BJ (cell line): ENCODE results near the gene HOXB2. TPM values are rescaled to one million over a fixed set of nuclear protein-coding genes. Genes with fewer than 3 reads are reported as not detected.

ENCODE experiments used
- CTCF ChIA-PET: fragments of 350-600 bp; formaldehyde crosslinking; extraction: SDS; loops from one replicate; lab custom pipeline; 2021; ENCODE audit warnings: antibody characterized with exemption, inconsistent platforms; lab: Yijun Ruan, JAX
- POLR2A ChIA-PET: fragments of 300-600 bp; sonication (Branson Sonifier 250); formaldehyde crosslinking; extraction: SDS; loops from one replicate; lab custom pipeline; 2021; ENCODE audit warnings: antibody characterized with exemption; lab: Charles Lee
- DNase-seq: peaks from one replicate; pipeline ENCODE4 v3.0.0-alpha.2; 2011; ENCODE audit warnings: low read depth
- H3K27me3 ChIP-seq: 2 replicates; pipeline ENCODE4 v1.6.0; 2011; ENCODE audit warnings: low read length; ENCODE audit not compliant: control insufficient read depth, insufficient read depth
- H3K36me3 ChIP-seq: 2 replicates; pipeline ENCODE4 v1.5.1; 2011; ENCODE audit warnings: low read length; ENCODE audit not compliant: control insufficient read depth, insufficient read depth
- H3K4me3 ChIP-seq: 2 replicates; pipeline ENCODE4 v1.5.1; 2011; ENCODE audit warnings: low read depth, mild to moderate bottlenecking, control low read depth, low read length
- CTCF ChIP-seq: IDR thresholded peaks from 2 replicates; pipeline ENCODE4 v1.5.1; 2011; ENCODE audit warnings: low read depth, mild to moderate bottlenecking, control low read depth, inconsistent platforms, low read length, moderate library complexity; ENCODE audit not compliant: insufficient read depth
- polyA plus RNA-seq: library from polyadenylated mRNA; depleted of rRNA; stranded (reverse); fragments of >200 nt; gene quantifications from 2 replicates; pipeline ENCODE4 v1.2.3, GENCODE V29; 2011

The HOXB2 gene
- polyA plus RNA-seq, 1 experiment: 1.7 TPM

GRCh38 chr17:48543107-48543853 is 1.6 kb downstream of the HOXB2 start:
- Histone ChIP-seq H3K27me3 (peaks cover 13% of the 10 kb centered on the region), H3K4me3 (peak overlapping the region; percentile 50), H3K36me3 (no peaks in the 10 kb centered on the region)
- POLR2A ChIA-PET: no interaction called here
- CTCF ChIA-PET: interaction anchor here (0.8 kb wide), 1 partner anchor 51 kb away, joined by 3 read pairs; no protein-coding TSS in a partner anchor
- TF ChIP-seq CTCF: no peak
- DNase-seq: no peak

- DNase-seq: no peak
- TF ChIP-seq CTCF: no peak
- Histone ChIP-seq H3K27me3 (peaks cover 13% of the 10 kb centered on the region), H3K36me3 (no peaks in the 10 kb centered on the region), H3K4me3 (peak overlapping the region; percentile 50)
- CTCF ChIA-PET: no interaction called here
- POLR2A ChIA-PET: no interaction called here
Measured at GRCh38 chr17:48542698-48543106, 2.2 kb downstream of the HOXB2 start.

- H3K4me3 ChIP-seq: peak overlapping the region; percentile 50
- no peak for TF ChIP-seq CTCF
- POLR2A ChIA-PET: no interaction called here
- CTCF ChIA-PET: no interaction called here
- no peak for DNase-seq
- H3K36me3 ChIP-seq: no peaks in the 10 kb centered on the region
- H3K27me3 ChIP-seq: peaks cover 11% of the 10 kb centered on the region
Measured at GRCh38 chr17:48542114-48542656, 2.7 kb downstream of the HOXB2 start.

GRCh38 chr17:48541577-48542113 is 3.3 kb downstream of the HOXB2 start:
- H3K27me3 ChIP-seq: peaks cover 11% of the 10 kb centered on the region
- no peak for TF ChIP-seq CTCF

GRCh38 chr17:48541036-48541576 is 3.8 kb downstream of the HOXB2 start:
- ChIA-PET CTCF (no interaction called here), POLR2A (no interaction called here)
- Histone ChIP-seq H3K27me3 (peaks cover 11% of the 10 kb centered on the region), H3K36me3 (no peaks in the 10 kb centered on the region), H3K4me3 (peak overlapping the region; percentile 26)
- DNase-seq: no peak
- no peak for TF ChIP-seq CTCF

More at GRCh38 chr17:48541577-48542113, 3.3 kb downstream of the HOXB2 start:
- DNase-seq: no peak
- POLR2A ChIA-PET: no interaction called here
- CTCF ChIA-PET: no interaction called here
- no peaks in the 10 kb centered on the region for H3K36me3 ChIP-seq
- peak overlapping the region; percentile 50 for H3K4me3 ChIP-seq
